ENCODE data around the gene TESMIN. TPM values are rescaled to one million over a fixed set of nuclear protein-coding genes. Genes with fewer than 3 reads are reported as not detected.

TESMIN gene
- total RNA-seq, 1 donor from 2014 or later: 3.8 TPM

DNA sequence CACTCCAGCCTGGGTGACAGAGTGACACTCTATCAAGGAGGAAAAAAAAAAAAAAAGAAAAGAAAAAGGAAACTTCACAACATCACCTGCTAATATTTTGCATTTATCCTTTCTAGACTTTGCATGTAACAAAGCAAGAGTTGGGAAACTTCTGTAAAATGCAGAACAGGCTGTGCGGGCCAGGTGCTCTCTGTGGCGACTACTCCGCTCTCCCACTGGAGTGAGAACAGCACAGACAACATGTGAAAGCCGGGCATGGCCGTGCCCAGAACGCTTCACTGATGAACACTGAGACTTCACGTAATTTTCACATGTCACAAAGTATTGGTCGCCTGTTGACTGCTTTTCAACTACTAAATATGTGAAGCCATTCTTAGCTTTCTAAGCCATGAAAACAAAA, 15.5 kb upstream of the TESMIN start:
- TF ChIP-seq, protein P1, sequence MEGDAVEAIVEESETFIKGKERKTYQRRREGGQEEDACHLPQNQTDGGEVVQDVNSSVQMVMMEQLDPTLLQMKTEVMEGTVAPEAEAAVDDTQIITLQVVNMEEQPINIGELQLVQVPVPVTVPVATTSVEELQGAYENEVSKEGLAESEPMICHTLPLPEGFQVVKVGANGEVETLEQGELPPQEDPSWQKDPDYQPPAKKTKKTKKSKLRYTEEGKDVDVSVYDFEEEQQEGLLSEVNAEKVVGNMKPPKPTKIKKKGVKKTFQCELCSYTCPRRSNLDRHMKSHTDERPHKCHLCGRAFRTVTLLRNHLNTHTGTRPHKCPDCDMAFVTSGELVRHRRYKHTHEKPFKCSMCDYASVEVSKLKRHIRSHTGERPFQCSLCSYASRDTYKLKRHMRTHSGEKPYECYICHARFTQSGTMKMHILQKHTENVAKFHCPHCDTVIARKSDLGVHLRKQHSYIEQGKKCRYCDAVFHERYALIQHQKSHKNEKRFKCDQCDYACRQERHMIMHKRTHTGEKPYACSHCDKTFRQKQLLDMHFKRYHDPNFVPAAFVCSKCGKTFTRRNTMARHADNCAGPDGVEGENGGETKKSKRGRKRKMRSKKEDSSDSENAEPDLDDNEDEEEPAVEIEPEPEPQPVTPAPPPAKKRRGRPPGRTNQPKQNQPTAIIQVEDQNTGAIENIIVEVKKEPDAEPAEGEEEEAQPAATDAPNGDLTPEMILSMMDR (IDR thresholded peaks at IDR 0.05; ENCODE audit: insufficient read depth, low read length, poor library complexity, severe bottlenecking): no peak
- Histone ChIP-seq H3K36me3 (ENCODE audit: control insufficient read depth, insufficient read depth, low read length) (no peaks in the 10 kb centered on the region), H3K4me3 (ENCODE audit: low read depth, low read length) (no peak overlapping the region), H3K27me3 (ENCODE audit: control insufficient read depth, insufficient read depth, low read length) (no peaks in the 10 kb centered on the region)
- no peak for DNase-seq (ENCODE audit: low read depth)

GRCh38 chr11:68764746-68765145, 13.4 kb upstream of the TESMIN start:
- no peak for DNase-seq (ENCODE audit: low read depth)
- TF ChIP-seq, protein P1 (IDR thresholded peaks at IDR 0.05; ENCODE audit: insufficient read depth, low read length, poor library complexity, severe bottlenecking): no peak
- Histone ChIP-seq H3K36me3 (ENCODE audit: control insufficient read depth, insufficient read depth, low read length) (no peaks in the 10 kb centered on the region), H3K4me3 (ENCODE audit: low read depth, low read length) (no peak overlapping the region), H3K27me3 (ENCODE audit: control insufficient read depth, insufficient read depth, low read length) (no peaks in the 10 kb centered on the region)

GRCh38 chr11:68763926-68764657, 12.8 kb upstream of the TESMIN start:
- TF ChIP-seq, protein P1 (IDR thresholded peaks at IDR 0.05; ENCODE audit: insufficient read depth, low read length, poor library complexity, severe bottlenecking): no peak
- no peaks in the 10 kb centered on the region for H3K36me3 ChIP-seq (ENCODE audit: control insufficient read depth, insufficient read depth, low read length)
- no peaks in the 10 kb centered on the region for H3K27me3 ChIP-seq (ENCODE audit: control insufficient read depth, insufficient read depth, low read length)
- H3K4me3 ChIP-seq (ENCODE audit: low read depth, low read length): no peak overlapping the region
- no peak for DNase-seq (ENCODE audit: low read depth)

DNA sequence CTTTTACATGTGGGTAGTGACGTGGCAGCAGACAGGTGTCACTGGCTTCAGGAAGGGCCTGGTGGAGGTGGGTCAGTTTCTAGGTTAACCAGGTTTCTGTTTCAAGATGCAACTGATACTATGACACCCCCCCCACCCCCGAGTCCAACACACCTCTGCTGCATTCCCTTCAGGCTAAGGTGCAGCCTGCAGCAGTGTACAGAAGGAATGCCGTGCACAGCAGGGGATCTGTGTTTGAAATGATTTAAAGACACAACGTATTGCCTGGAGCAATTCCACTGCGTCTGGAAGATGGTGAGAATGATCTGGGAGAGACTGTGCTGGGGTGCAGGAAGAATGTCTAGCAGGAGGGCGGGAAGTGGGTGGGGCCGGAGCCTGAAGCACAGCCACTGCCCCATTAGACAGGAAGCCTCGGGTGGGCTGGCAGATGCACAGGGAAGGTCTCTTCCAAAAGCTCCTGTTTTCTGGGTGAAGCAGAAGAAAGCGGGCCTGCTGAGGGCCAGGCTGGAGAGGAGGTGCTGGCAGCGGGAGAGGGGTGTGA, 11.9 kb upstream of the TESMIN start:
- Histone ChIP-seq H3K4me3 (ENCODE audit: low read depth, low read length) (no peak overlapping the region), H3K36me3 (ENCODE audit: control insufficient read depth, insufficient read depth, low read length) (no peaks in the 10 kb centered on the region), H3K27me3 (ENCODE audit: control insufficient read depth, insufficient read depth, low read length) (no peaks in the 10 kb centered on the region)
- TF ChIP-seq, protein P1 (IDR thresholded peaks at IDR 0.05; ENCODE audit: insufficient read depth, low read length, poor library complexity, severe bottlenecking): no peak
- DNase-seq (ENCODE audit: low read depth): no peak

DNA sequence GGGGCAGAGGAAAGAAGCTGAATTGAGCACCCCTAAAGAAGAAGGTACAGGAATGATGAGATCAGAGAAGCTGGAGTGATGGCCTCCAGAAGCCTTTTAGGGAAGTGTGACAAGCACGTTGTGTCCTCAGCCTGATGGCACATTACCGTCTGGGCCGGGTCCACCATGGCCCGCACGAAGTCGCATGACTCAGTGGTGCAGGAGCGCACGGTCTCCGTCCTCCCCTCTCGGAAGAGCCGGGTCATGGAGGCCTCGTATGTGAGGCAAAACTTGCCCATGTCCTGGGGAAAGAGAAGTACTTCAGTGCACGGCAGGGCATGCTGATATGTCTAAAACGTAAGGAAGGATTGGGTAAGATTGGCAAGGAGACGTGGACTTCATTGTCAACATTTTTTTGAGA, 11.2 kb upstream of the TESMIN start:
- DNase-seq (ENCODE audit: low read depth): no peak
- TF ChIP-seq, protein P1 (IDR thresholded peaks at IDR 0.05; ENCODE audit: insufficient read depth, low read length, poor library complexity, severe bottlenecking): no peak

GRCh38 chr11:68761801-68762200, 10.5 kb upstream of the TESMIN start:
- no peak for DNase-seq (ENCODE audit: low read depth)
- H3K27me3 ChIP-seq (ENCODE audit: control insufficient read depth, insufficient read depth, low read length): no peaks in the 10 kb centered on the region
- no peak overlapping the region for H3K4me3 ChIP-seq (ENCODE audit: low read depth, low read length)
- H3K36me3 ChIP-seq (ENCODE audit: control insufficient read depth, insufficient read depth, low read length): no peaks in the 10 kb centered on the region
- TF ChIP-seq, protein P1 (IDR thresholded peaks at IDR 0.05; ENCODE audit: insufficient read depth, low read length, poor library complexity, severe bottlenecking): no peak

More for the DNA sequence above, 11.2 kb upstream of the TESMIN start:
- Histone ChIP-seq H3K36me3 (ENCODE audit: control insufficient read depth, insufficient read depth, low read length) (no peaks in the 10 kb centered on the region), H3K4me3 (ENCODE audit: low read depth, low read length) (no peak overlapping the region), H3K27me3 (ENCODE audit: control insufficient read depth, insufficient read depth, low read length) (no peaks in the 10 kb centered on the region)
